Measurements from ENCODE around the gene ANKRD45. TPM values are rescaled to one million over a fixed set of nuclear protein-coding genes. Genes with fewer than 3 reads are reported as not detected.
"Not testable (repeated sequence)": the region's sequence is repeated elsewhere in the genome, so short reads cannot be mapped to it uniquely, and the experiment has no call there.

The ANKRD45 gene
- total RNA-seq, 1 donor from 2014 or later = 0.24 TPM

DNA sequence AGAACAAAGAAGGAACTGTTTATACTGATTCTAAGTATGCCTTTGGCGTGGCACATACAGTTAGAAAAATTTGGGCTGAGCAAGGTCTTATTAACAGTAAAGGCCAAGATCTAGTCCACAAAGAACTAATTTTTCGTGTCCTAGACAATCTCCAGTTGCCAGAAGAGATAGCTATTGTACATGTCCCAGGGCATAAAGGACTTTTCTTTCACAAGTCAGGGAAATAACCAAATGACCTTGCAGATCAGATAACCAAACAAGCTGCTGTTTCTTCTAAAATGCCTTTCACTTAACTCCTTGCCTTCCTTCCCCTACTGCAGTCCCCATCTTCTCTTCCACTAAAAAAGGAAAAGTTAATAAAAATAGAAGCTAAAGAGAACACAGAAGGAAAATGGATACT, 30.5 kb downstream of the ANKRD45 start:
- H3K27ac Mint-ChIP-seq (ENCODE audit: unreplicated experiment) = no peak overlapping the region
- peaks cover 6% of the 10 kb centered on the region for H3K27me3 Mint-ChIP-seq (ENCODE audit: unreplicated experiment)
- TF ChIP-seq, protein P1, sequence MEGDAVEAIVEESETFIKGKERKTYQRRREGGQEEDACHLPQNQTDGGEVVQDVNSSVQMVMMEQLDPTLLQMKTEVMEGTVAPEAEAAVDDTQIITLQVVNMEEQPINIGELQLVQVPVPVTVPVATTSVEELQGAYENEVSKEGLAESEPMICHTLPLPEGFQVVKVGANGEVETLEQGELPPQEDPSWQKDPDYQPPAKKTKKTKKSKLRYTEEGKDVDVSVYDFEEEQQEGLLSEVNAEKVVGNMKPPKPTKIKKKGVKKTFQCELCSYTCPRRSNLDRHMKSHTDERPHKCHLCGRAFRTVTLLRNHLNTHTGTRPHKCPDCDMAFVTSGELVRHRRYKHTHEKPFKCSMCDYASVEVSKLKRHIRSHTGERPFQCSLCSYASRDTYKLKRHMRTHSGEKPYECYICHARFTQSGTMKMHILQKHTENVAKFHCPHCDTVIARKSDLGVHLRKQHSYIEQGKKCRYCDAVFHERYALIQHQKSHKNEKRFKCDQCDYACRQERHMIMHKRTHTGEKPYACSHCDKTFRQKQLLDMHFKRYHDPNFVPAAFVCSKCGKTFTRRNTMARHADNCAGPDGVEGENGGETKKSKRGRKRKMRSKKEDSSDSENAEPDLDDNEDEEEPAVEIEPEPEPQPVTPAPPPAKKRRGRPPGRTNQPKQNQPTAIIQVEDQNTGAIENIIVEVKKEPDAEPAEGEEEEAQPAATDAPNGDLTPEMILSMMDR (IDR thresholded peaks at IDR 0.05) = no peak
- H3K4me3 Mint-ChIP-seq (ENCODE audit: unreplicated experiment) = no peak overlapping the region
- H3K4me1 Mint-ChIP-seq (ENCODE audit: unreplicated experiment) = no peaks in the 10 kb centered on the region
- H3K9me3 Mint-ChIP-seq (ENCODE audit: unreplicated experiment) = peaks cover 6% of the 10 kb centered on the region
- no peak for DNase-seq (ENCODE audit: extremely low spot score, unreplicated experiment)
- no peaks in the 10 kb centered on the region for H3K36me3 Mint-ChIP-seq (ENCODE audit: unreplicated experiment)

DNA sequence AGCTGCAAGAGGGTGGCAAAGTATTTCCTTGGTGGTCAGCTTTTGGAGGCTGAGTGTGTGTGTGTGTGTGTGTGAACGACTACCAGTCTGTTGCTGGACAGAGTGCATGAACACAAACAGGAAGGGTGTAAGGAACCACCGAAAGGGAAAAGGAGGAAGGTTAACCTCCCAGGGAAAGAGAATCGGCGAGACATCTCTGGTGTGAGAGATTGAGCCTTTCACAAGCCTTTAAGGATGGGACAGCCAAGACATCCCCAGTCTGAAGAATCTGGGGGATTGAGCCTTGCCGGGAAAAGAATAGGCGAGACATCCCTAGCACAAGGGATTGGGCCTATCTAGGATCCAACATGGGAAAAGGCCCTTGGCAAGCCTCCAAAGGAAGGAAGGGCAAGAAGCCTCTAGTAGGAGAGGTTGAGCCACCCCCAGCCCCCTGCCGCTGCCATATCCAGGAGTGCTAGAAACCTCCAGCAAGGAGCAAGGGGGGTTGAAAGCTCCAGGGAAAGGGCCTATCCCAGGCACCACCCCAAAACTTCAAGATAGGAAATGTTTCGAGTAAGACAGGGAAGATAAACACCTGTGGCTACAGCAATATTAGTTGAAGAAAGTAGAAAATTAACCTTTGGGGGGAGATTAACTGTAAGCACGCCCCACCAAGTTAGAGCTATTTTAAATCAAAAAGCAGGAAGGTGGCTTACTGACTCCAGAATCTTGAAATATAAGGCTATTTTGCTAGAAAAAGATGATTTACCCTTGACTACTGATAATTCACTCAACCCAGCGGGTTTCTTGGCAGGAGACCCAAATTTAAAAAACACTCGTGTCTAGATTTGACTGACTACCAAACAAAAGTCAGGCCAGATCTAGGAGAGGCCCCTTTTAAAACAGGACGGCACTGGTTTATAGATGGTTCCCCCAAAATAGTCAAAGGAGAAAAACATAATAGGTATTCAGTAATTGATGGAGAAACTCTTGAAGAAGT, 31.3 kb downstream of the ANKRD45 start:
- Mint-ChIP-seq H3K27ac (ENCODE audit: unreplicated experiment) (no peak overlapping the region), H3K4me3 (ENCODE audit: unreplicated experiment) (no peak overlapping the region)
- TF ChIP-seq, protein P1 (IDR thresholded peaks at IDR 0.05) = no peak

DNA sequence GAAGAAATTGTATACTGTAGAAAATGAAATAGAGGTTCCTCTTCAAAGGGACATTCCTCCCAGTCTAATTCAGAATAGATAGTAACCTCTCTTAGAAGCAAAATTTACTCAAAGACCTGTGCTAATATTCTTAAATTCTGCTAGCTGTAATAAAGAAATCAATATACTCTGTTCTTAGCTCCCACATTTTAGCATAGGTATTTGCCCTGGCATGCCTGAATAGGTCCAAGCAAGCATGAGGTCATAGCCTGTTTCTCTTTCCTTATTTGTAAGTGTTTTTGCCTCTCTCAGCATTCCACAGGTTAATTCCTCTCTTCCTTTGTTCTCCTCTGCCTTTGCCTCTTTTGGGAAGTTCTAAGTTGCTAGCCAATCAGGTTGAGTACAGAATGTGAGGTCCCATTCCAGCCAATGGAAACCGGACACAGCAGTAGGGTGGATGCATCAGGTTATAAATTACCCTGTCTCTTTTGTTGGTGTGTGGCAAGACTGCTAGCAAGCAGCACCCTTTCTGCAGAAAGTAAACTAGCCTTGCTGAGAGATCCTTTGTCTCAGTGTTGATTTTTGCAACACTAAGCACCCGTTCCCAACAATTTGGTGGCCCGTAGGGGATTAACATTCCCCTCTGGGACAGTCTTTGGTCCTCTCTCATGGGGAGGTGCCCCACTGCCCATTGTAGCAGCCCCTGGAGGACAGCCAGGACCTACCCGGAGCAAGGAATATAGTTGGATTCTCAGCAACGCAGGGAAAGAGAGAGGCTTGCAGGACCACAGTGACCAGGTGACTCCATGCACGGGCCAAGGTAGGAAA, 32.2 kb downstream of the ANKRD45 start:
- not testable (repeated sequence) for H3K27ac Mint-ChIP-seq (ENCODE audit: unreplicated experiment); H3K36me3 Mint-ChIP-seq (ENCODE audit: unreplicated experiment); DNase-seq (ENCODE audit: extremely low spot score, unreplicated experiment); H3K27me3 Mint-ChIP-seq (ENCODE audit: unreplicated experiment); H3K4me3 Mint-ChIP-seq (ENCODE audit: unreplicated experiment); H3K4me1 Mint-ChIP-seq (ENCODE audit: unreplicated experiment)
- peaks cover 15% of the 10 kb centered on the region for H3K9me3 Mint-ChIP-seq (ENCODE audit: unreplicated experiment)

More for the DNA sequence above, 31.3 kb downstream of the ANKRD45 start:
- DNase-seq (ENCODE audit: extremely low spot score, unreplicated experiment) = no peak
- Mint-ChIP-seq H3K27me3 (ENCODE audit: unreplicated experiment) (peaks cover 6% of the 10 kb centered on the region), H3K9me3 (ENCODE audit: unreplicated experiment) (peaks cover 11% of the 10 kb centered on the region), H3K36me3 (ENCODE audit: unreplicated experiment) (no peaks in the 10 kb centered on the region), H3K4me1 (ENCODE audit: unreplicated experiment) (no peaks in the 10 kb centered on the region)

DNA sequence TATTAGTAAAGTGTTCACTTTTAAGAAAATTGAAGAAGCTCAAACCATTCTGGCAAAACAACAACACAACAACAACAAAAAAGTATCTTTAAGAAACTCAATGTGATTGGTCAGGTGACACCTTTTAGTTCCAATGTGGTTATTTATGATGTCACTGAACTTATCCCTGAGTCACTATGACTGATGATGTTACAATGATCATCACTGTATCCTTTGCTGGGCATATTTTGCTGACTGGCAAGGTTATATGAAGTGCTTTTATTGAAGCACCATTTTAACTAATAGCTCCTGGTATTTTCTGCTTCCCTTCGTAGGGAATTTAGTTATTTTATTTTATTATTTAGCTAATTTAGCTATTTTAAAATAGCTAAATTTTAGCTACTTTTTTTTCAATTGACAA, 34.5 kb downstream of the ANKRD45 start, which contains the start of gene TEX50:
TEX50 (plus strand) TSS at position 223 of the 400 bp plus-strand sequence. CDS start 184 bp downstream, outside the sequence.
- Mint-ChIP-seq H3K27ac (ENCODE audit: unreplicated experiment) (no peak within 1 kb of the TSS), H3K4me1 (ENCODE audit: unreplicated experiment) (no peaks in the 10 kb centered on the region), H3K9me3 (ENCODE audit: unreplicated experiment) (peaks cover 15% of the 10 kb centered on the region), H3K4me3 (ENCODE audit: unreplicated experiment) (no peak within 1 kb of the TSS), H3K27me3 (ENCODE audit: unreplicated experiment) (peaks cover 16% of the 10 kb centered on the region), H3K36me3 (ENCODE audit: unreplicated experiment) (no peaks in the 10 kb centered on the region)
- TF ChIP-seq, protein P1 (IDR thresholded peaks at IDR 0.05) = no peak
- no peak for DNase-seq (ENCODE audit: extremely low spot score, unreplicated experiment)

DNA sequence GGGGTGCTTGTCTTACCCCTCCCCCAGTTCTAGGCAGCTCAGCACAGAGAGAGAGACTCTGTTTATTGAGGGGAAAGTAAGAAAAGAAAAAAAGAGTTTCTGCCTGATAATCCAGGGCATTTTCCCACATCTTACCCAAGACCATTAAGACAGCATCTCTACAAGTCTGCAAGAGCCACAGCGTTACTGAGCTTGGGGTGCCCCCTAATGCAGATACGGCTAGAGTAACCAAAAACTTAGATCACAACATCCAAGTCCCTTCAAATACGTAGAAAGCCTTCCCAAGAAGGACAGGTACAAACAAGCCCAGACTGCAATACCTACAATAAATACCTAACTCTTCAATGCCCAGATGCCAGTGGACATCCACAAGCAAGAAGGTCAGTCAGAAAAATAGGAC, 40.8 kb downstream of the ANKRD45 start:
- H3K4me3 Mint-ChIP-seq (ENCODE audit: unreplicated experiment) = no peak overlapping the region
- no peak overlapping the region for H3K27ac Mint-ChIP-seq (ENCODE audit: unreplicated experiment)
- no peaks in the 10 kb centered on the region for H3K36me3 Mint-ChIP-seq (ENCODE audit: unreplicated experiment)
- H3K4me1 Mint-ChIP-seq (ENCODE audit: unreplicated experiment) = no peaks in the 10 kb centered on the region
- TF ChIP-seq, protein P1 (IDR thresholded peaks at IDR 0.05) = no peak
- H3K27me3 Mint-ChIP-seq (ENCODE audit: unreplicated experiment) = peaks cover 23% of the 10 kb centered on the region
- peaks cover 9% of the 10 kb centered on the region for H3K9me3 Mint-ChIP-seq (ENCODE audit: unreplicated experiment)
- DNase-seq (ENCODE audit: extremely low spot score, unreplicated experiment) = no peak
